Measurements from ENCODE around the gene PHF21A.

- TF ChIP-seq CTCF (IDR thresholded peaks at IDR 0.05) (no peak), POLR2AphosphoS5 (IDR thresholded peaks at IDR 0.05) (no peak), POLR2A (IDR thresholded peaks at IDR 0.05) (no peak)
These were observed 193.4 kb downstream of the PHF21A start for GRCh38 chr11:45927684-45928413.
